Measurements from ENCODE around the gene FBN1.

The FBN1 gene

DNA sequence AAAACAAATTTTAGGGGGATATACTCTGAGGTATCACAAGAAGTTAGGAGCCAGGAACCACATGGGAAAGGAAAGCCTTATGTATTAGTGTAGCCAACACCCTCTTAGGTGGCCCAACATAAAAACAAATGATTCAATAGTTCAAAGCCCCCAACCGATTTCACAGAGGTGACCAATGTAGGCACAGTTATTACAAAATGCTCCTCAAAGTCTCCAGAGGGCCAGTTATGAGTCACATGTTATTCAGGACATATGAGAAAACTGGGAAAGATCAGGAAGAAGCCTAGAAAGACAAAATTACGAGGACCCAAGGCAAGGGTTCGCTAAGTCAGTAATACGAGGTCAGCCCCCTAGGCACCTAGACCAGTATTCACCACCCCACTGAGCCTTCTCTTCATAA is 29.9 kb upstream of the FBN1 start:
- Histone ChIP-seq H3K4me3 (ENCODE audit: insufficient read depth, low read depth, low read length) (no peak overlapping the region), H3K4me1 (ENCODE audit: control insufficient read depth, insufficient read depth, low read length) (no peaks in the 10 kb centered on the region), H3K9me3 (ENCODE audit: control insufficient read depth, low read length) (no peaks in the 10 kb centered on the region), H3K27me3 (ENCODE audit: control insufficient read depth, insufficient read depth, low read length, poor library complexity, severe bottlenecking) (no peaks in the 10 kb centered on the region), H3K36me3 (ENCODE audit: control insufficient read depth, insufficient read depth, low read length) (no peaks in the 10 kb centered on the region), H3K27ac (ENCODE audit: insufficient read depth, low read depth, low read length, poor library complexity, severe bottlenecking) (no peak overlapping the region)
- WGBS, 2 experiments = 90 to 96% methylated on average over 4 of the region's 4 CpGs

DNA sequence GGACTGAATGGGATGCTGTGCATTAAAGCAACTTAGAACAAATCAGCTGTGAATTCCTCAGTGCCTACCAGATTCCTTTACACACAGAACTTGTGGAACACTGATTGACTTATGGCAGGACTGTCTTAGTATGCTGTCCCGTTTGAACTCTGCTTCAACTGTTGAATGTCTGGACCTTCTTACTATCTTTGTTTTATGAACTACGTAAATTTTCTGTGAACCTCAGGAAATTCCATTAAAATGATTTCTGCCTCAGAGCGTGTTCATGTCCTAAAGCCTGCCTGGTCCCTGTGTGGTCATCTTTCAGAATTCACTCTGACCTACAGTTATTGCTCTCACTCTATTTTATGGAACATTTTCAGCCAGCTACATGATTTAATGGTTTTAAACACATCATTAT is 29.4 kb upstream of the FBN1 start:
- H3K4me3 ChIP-seq (ENCODE audit: insufficient read depth, low read depth, low read length) = no peak overlapping the region
- WGBS, 2 experiments = 62 to 63% methylated on average over 3 of the region's 3 CpGs
- H3K27me3 ChIP-seq (ENCODE audit: control insufficient read depth, insufficient read depth, low read length, poor library complexity, severe bottlenecking) = no peaks in the 10 kb centered on the region
- no peaks in the 10 kb centered on the region for H3K9me3 ChIP-seq (ENCODE audit: control insufficient read depth, low read length)
- no peak overlapping the region for H3K27ac ChIP-seq (ENCODE audit: insufficient read depth, low read depth, low read length, poor library complexity, severe bottlenecking)
- H3K36me3 ChIP-seq (ENCODE audit: control insufficient read depth, insufficient read depth, low read length) = no peaks in the 10 kb centered on the region
- H3K4me1 ChIP-seq (ENCODE audit: control insufficient read depth, insufficient read depth, low read length) = no peaks in the 10 kb centered on the region

DNA sequence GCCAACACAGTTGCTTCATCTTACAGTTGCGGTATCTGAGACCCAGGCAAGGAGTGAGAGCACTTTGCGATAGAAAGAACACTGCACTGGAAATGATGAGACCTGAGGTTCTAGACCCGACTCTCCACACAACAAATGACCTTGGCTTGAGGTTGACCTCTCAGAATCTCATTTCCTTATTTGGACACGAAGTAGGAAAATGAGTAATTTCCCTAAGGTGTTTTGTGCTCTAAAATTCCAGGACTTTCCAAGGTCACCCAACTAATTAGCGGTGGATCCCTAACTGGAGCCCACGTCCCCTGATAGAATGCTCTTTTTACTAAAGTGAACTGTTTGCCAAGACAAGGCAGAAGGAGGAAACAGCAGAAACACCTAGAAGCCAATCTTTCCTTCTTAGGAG is 26.7 kb upstream of the FBN1 start:
- 93 to 94% methylated on average over 6 of the region's 6 CpGs for WGBS, 2 experiments
- no peak overlapping the region for H3K4me3 ChIP-seq (ENCODE audit: insufficient read depth, low read depth, low read length)
- H3K4me1 ChIP-seq (ENCODE audit: control insufficient read depth, insufficient read depth, low read length) = no peaks in the 10 kb centered on the region
- no peaks in the 10 kb centered on the region for H3K27me3 ChIP-seq (ENCODE audit: control insufficient read depth, insufficient read depth, low read length, poor library complexity, severe bottlenecking)
- no peaks in the 10 kb centered on the region for H3K9me3 ChIP-seq (ENCODE audit: control insufficient read depth, low read length)
- no peaks in the 10 kb centered on the region for H3K36me3 ChIP-seq (ENCODE audit: control insufficient read depth, insufficient read depth, low read length)
- no peak overlapping the region for H3K27ac ChIP-seq (ENCODE audit: insufficient read depth, low read depth, low read length, poor library complexity, severe bottlenecking)

DNA sequence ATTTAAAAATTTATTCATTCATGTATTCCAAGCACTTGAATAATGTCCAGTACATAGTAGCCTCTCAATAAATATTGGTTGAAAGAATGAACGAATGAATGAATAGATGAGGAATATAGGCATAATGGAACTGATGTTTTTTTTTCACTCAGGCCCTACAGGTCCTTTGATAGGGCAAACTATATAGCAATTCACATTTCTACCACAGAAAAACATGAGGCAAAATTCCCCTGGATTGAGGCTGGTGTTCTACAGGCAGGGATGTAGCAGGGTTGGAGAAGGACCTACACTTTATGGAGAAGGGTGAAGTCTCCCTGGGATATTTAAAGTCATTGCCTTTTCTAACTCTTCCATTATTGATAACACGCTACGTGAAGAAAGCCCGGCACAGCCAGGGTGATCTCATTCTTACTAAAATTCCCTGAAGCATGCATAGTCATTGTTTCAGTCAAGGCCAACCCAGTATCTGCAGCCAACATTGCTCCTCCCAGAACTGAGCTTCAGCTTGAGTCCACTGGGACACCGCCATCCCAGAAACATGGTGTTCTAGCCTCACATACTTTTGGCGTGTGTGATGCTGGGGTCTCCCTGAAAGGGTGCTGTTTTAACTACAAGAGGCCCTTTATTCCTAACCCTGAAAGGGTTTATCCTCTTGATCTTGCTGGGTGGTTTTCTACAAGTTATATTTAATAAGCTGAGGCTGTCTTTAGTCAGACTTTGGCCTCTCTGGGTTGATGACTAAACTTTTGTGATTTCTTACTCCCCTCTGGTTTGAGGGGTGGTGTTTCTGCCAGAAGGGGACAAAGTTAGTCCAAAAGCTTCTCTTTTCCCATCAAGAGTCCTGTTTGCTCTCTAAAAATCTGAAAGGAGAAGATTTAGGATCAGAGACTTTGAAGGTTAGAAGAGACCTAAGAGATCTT is 25.9 kb upstream of the FBN1 start:
- H3K4me1 ChIP-seq (ENCODE audit: control insufficient read depth, insufficient read depth, low read length) = no peaks in the 10 kb centered on the region
- H3K27me3 ChIP-seq (ENCODE audit: control insufficient read depth, insufficient read depth, low read length, poor library complexity, severe bottlenecking) = no peaks in the 10 kb centered on the region
- H3K27ac ChIP-seq (ENCODE audit: insufficient read depth, low read depth, low read length, poor library complexity, severe bottlenecking) = no peak overlapping the region
- H3K36me3 ChIP-seq (ENCODE audit: control insufficient read depth, insufficient read depth, low read length) = no peaks in the 10 kb centered on the region
- WGBS, 2 experiments = 75 to 76% methylated on average over 5 of the region's 6 CpGs
- H3K4me3 ChIP-seq (ENCODE audit: insufficient read depth, low read depth, low read length) = no peak overlapping the region
- H3K9me3 ChIP-seq (ENCODE audit: control insufficient read depth, low read length) = no peaks in the 10 kb centered on the region

DNA sequence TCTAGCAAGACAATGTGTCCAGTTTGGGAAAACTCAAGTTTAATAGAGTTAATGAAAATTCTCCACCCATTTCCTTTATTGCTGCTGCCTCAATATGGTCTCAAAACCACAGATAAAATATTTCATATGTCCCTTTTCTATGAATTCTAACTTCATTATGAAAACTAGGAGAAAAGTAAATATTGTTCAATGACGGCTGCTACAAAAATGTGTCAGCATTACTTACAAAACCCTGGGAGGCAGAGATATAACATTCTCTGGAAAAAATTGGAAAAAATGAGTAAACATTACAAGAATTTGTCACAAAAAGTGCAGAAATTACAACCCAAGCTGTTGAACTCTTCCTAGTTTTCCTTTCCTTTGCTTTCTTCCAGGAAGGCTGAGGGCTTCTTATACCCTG is 22.2 kb upstream of the FBN1 start:
- 80% methylated on average over 1 of the region's 1 CpG; no CpG with 5 or more reads in 1 of the 2 experiments for WGBS, 2 experiments
- Histone ChIP-seq H3K9me3 (ENCODE audit: control insufficient read depth, low read length) (no peaks in the 10 kb centered on the region), H3K27ac (ENCODE audit: insufficient read depth, low read depth, low read length, poor library complexity, severe bottlenecking) (no peak overlapping the region), H3K36me3 (ENCODE audit: control insufficient read depth, insufficient read depth, low read length) (no peaks in the 10 kb centered on the region), H3K27me3 (ENCODE audit: control insufficient read depth, insufficient read depth, low read length, poor library complexity, severe bottlenecking) (no peaks in the 10 kb centered on the region), H3K4me3 (ENCODE audit: insufficient read depth, low read depth, low read length) (no peak overlapping the region), H3K4me1 (ENCODE audit: control insufficient read depth, insufficient read depth, low read length) (no peaks in the 10 kb centered on the region)

DNA sequence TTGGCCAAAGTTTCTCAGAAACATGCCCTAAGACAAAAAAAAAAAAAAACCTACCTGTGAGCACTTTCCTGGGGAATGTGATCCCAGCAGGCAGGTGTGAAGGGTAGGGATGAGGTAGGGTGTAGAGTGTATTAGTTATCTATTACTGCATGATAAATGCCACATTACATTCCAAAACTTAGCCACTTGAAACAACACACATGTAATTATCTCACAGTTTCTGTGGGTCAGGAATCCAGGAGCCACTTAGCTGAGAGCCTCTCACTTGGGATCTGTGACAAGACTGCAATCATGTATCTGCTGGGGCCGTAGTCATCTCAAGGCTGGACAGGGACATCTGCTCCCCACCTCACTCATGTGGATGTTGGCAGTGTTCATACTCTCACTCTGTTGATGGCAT is 18.9 kb upstream of the FBN1 start:
- WGBS, 2 experiments = 97 to 100% methylated on average over 1 of the region's 1 CpG

DNA sequence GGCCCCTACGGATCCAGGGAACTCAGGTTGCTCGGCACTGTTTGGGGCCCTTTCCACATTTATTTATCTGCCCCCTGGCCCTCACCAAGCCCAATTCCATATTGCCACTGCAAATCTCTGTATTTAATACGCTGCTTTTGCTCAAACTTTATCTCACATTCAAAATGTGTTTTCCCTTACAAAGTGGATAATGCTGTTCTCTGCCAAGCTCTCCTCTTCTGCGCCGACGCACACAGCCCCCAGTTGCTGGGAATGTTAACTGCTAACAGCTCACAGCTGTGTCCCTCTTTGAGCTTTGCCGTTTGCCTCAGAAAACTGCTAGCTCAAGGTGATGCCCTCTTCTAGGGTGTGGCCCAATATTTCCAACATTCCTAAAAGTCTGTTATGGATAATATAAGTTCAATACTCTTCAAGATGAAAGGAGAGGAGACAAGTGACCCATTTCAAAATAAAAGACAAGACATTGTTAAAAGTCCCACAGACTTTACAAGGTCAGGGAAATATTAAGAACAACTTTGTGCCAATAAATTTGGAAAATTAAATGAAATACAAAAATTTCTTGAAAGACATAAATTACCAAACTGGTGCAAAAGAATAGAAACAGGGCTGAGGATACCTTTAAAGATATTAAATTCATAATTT is 12.6 kb upstream of the FBN1 start:
- H3K4me3 ChIP-seq (ENCODE audit: insufficient read depth, low read depth, low read length) = no peak overlapping the region
- H3K27ac ChIP-seq (ENCODE audit: insufficient read depth, low read depth, low read length, poor library complexity, severe bottlenecking) = no peak overlapping the region
- H3K27me3 ChIP-seq (ENCODE audit: control insufficient read depth, insufficient read depth, low read length, poor library complexity, severe bottlenecking) = no peaks in the 10 kb centered on the region
- no peaks in the 10 kb centered on the region for H3K4me1 ChIP-seq (ENCODE audit: control insufficient read depth, insufficient read depth, low read length)
- no peaks in the 10 kb centered on the region for H3K9me3 ChIP-seq (ENCODE audit: control insufficient read depth, low read length)
- H3K36me3 ChIP-seq (ENCODE audit: control insufficient read depth, insufficient read depth, low read length) = no peaks in the 10 kb centered on the region
- 85 to 87% methylated on average over 6 of the region's 7 CpGs for whole genome bisulfite sequencing, 2 experiments

More for the DNA sequence above, 18.9 kb upstream of the FBN1 start:
- Histone ChIP-seq H3K9me3 (ENCODE audit: control insufficient read depth, low read length) (no peaks in the 10 kb centered on the region), H3K27ac (ENCODE audit: insufficient read depth, low read depth, low read length, poor library complexity, severe bottlenecking) (no peak overlapping the region), H3K4me3 (ENCODE audit: insufficient read depth, low read depth, low read length) (no peak overlapping the region), H3K4me1 (ENCODE audit: control insufficient read depth, insufficient read depth, low read length) (no peaks in the 10 kb centered on the region), H3K36me3 (ENCODE audit: control insufficient read depth, insufficient read depth, low read length) (no peaks in the 10 kb centered on the region), H3K27me3 (ENCODE audit: control insufficient read depth, insufficient read depth, low read length, poor library complexity, severe bottlenecking) (no peaks in the 10 kb centered on the region)

DNA sequence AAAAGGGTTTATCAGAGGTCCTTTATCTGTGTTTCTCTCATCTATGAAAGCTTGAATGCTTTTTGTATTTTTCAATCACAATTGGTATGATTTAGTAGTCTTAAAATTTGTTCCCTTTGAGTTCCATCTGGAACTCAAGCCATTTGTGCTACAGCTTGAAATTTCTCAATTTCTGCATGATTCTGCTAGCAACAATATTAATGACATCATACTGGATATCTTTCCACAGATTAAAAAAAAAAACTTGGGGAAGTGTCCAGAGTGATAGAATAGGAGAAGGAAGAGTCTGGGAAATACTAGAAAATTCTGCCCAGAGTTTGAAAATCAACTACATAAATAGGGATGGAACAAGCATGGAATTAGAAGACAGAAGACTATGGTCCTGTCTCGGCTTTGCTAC is 9.3 kb upstream of the FBN1 start:
- Histone ChIP-seq H3K9me3 (ENCODE audit: control insufficient read depth, low read length) (no peaks in the 10 kb centered on the region), H3K4me1 (ENCODE audit: control insufficient read depth, insufficient read depth, low read length) (no peaks in the 10 kb centered on the region), H3K27ac (ENCODE audit: insufficient read depth, low read depth, low read length, poor library complexity, severe bottlenecking) (no peak overlapping the region), H3K4me3 (ENCODE audit: insufficient read depth, low read depth, low read length) (no peak overlapping the region), H3K27me3 (ENCODE audit: control insufficient read depth, insufficient read depth, low read length, poor library complexity, severe bottlenecking) (no peaks in the 10 kb centered on the region), H3K36me3 (ENCODE audit: control insufficient read depth, insufficient read depth, low read length) (no peaks in the 10 kb centered on the region)
- WGBS, 2 experiments = 91 to 100% methylated on average over 1 of the region's 1 CpG

DNA sequence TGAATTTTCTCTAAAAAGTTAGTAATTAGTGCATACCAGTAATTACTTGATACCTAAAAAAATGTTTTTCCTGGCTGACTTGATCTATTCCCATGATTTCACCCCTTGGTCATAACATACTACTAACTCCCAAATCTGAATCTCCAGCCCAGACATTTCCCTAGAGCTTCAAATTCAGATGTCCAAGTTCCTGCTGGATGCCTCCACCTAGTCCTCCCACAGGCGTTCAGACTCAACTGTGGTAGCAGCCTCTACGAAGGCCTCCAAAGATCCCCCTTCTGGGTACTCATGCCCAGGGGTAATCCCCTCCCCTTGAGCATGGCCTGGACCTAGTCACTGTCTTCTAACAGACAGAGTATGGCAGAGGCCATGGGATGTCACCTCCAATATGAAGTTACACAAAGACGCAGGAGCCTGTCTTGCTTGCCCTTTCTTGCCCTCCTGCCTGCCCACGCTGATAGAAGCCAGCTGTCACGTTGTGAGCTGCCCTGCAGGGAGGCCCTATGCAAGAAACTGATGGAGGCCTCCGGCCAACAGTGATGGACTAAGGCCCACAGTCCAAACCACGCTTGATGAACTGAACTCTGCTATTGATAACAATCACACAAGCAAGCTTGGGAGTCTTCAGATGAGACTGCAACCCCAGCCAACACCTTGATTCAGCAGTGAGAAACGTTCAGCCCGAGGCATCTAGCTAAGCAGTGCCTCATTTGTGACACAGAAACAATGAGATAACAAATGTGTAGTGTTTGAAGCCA is 8.6 kb upstream of the FBN1 start:
- no peaks in the 10 kb centered on the region for H3K4me1 ChIP-seq (ENCODE audit: control insufficient read depth, insufficient read depth, low read length)
- no peaks in the 10 kb centered on the region for H3K36me3 ChIP-seq (ENCODE audit: control insufficient read depth, insufficient read depth, low read length)
- 84 to 88% methylated on average over 9 of the region's 9 CpGs for WGBS, 2 experiments

DNA sequence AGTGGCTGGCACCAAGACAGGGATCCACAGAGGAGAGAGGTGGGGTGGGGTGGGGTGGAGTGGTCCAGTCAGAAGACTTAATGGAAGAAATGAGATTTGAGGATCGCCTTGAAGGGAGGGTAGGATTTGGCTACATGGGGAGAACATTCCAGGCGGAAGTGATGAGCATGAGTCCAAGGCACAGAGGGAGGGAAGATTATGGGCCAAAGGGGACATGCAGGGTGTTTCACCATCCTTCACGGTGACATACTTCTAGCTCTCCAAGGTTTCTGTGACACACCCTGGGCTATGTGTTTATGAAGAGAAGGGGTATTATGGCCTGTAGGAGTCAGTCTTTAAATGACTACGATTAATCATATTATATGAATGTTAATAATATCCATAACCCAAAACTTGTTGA is 7.7 kb upstream of the FBN1 start:
- 93 to 100% methylated on average over 3 of the region's 4 CpGs for WGBS, 2 experiments
- peaks cover 1% of the 10 kb centered on the region for H3K4me1 ChIP-seq (ENCODE audit: control insufficient read depth, insufficient read depth, low read length)
- no peaks in the 10 kb centered on the region for H3K36me3 ChIP-seq (ENCODE audit: control insufficient read depth, insufficient read depth, low read length)
- H3K27ac ChIP-seq (ENCODE audit: insufficient read depth, low read depth, low read length, poor library complexity, severe bottlenecking) = no peak overlapping the region
- no peak overlapping the region for H3K4me3 ChIP-seq (ENCODE audit: insufficient read depth, low read depth, low read length)
- no peaks in the 10 kb centered on the region for H3K27me3 ChIP-seq (ENCODE audit: control insufficient read depth, insufficient read depth, low read length, poor library complexity, severe bottlenecking)
- H3K9me3 ChIP-seq (ENCODE audit: control insufficient read depth, low read length) = no peaks in the 10 kb centered on the region

More for the DNA sequence above, 8.6 kb upstream of the FBN1 start:
- Histone ChIP-seq H3K9me3 (ENCODE audit: control insufficient read depth, low read length) (no peaks in the 10 kb centered on the region), H3K27me3 (ENCODE audit: control insufficient read depth, insufficient read depth, low read length, poor library complexity, severe bottlenecking) (no peaks in the 10 kb centered on the region), H3K27ac (ENCODE audit: insufficient read depth, low read depth, low read length, poor library complexity, severe bottlenecking) (no peak overlapping the region), H3K4me3 (ENCODE audit: insufficient read depth, low read depth, low read length) (no peak overlapping the region)

Measured in ectodermal cell (in vitro differentiated cells).